Jurkat, Clone E6-1 (cell line): Measurements from ENCODE around the gene FTSJ1.
"Not testable (repeated sequence)": the region's sequence is repeated elsewhere in the genome, so short reads cannot be mapped to it uniquely, and the experiment has no call there.

Experiments used
- DNase-seq: peaks from one replicate; pipeline ENCODE4 v3.0.0-alpha.2; 2011; ENCODE audit warnings: low read depth, low spot score
- H3K4me3 ChIP-seq: 2 replicates; pipeline ENCODE4 v1.5.1; 2011; ENCODE audit warnings: mild to moderate bottlenecking, low read length, control low read depth, moderate library complexity

FTSJ1 gene

DNA sequence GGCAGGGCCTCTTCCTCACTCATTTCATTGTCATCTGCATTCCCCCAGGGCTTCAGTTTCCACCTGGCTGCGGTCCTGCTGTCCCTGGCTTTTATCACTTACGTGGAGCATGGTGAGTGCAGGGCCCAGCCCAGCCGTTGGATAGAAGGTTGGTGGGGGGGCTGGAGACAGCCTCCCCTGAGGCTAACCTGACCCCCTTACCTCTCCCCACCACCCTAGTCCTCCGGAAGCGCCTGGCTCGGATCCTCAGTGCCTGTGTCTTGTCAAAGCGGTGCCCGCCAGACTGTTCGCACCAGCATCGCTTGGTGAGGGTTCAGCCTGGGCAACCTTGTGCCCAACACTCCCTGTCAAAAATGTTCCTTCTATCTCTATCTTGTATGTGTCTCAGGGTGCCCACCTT, 39.8 kb downstream of the FTSJ1 start:
- no peak for DNase-seq
- H3K4me3 ChIP-seq: no peak overlapping the region

- DNase-seq: no peak
These were observed 40.3 kb downstream of the FTSJ1 start for GRCh38 chrX:48516285-48516684.

DNA sequence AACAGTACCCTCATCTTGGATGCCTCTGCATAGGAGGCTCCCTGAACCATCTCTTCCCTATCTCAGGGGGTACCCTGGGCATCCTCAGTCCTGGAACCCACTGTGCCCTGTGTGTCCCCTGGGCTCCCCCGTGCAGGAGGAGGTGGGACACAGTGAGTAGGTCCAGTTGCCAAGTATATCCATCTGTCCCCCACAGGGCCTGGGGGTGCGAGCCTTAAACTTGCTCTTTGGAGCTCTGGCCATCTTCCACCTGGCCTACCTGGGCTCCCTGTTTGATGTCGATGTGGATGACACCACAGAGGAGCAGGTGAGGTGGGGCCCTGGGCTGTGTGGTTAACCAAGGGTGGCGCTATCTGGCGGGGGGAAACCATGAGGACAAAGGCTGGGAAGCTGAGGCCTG, 41.0 kb downstream of the FTSJ1 start:
- DNase-seq: no peak
- no peak overlapping the region for H3K4me3 ChIP-seq

More at GRCh38 chrX:48516285-48516684, 40.3 kb downstream of the FTSJ1 start:
- H3K4me3 ChIP-seq: no peak overlapping the region

DNA sequence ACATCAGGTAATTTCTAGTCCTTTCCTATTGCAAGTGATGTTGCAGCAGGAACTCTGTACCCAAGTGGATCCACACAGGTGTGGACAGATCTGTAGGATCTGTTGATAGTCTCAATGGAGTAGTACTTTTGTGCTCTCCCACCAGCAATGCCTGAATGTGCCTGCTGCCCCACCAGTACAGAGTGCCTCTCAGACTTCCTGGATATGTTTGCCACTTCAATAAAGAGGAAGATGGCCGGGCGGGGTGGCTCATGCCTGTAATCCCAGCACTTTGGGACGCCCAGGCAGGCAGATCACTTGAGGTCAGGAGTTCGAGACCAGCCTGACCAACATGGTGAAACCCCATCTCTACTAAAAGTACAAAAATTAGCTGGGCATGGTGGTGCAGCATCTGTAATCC, 43.5 kb downstream of the FTSJ1 start:
- not testable (repeated sequence) for DNase-seq, H3K4me3 ChIP-seq

GRCh38 chrX:48520455-48520854, 44.5 kb downstream of the FTSJ1 start:
- H3K4me3 ChIP-seq: no peak overlapping the region
- peak; percentile 26 for DNase-seq

GRCh38 chrX:48520976-48521352, 45.0 kb downstream of the FTSJ1 start:
- H3K4me3 ChIP-seq: peak overlapping the region; percentile 88
- peak; percentile 18 for DNase-seq

DNA sequence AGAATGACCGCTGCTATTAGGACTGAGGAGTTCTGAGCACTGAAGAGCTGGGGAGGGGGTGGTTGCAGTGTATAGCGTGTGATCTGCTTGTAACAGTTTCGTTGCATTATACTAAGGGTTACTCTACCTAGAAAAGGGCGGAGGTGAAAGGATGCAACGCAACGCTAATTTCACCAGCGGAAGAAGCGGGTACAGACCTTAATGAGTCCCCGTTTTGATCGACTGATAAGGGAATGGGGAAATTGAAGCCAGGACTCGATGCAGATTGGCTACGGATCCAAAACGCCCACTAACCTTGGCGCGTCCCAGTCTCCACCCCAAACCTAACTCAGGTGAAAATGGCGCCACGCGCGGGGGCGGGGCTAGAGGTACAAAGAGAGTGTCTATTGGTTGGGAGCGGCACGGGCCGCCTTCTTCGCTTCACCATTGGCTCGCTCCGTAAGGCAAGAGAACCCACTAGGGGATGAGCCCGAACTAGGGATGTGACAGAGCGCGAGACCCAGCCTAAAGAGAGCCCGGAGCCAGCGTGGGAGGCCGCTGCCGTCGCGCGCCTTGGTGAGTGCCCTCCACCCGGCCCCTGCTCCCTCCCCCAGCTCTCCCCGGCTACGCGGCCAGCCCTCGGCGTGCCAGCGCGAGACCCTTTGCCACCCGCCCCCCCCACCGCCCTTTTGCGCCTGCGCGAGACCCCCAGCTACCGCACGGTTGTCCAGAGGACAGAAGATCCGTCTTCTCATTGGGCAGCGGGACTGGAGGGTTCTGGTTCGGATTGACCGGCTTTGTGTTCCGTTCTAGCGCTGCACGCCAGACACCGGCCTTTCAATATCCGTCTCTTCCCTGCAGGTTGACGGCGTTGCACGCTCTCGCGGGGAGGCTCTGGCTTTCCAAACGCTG, 45.6 kb downstream of the FTSJ1 start, which contains the start of gene EBP:
Gene EBP (plus strand): TSS at position 456 of the 891 bp plus-strand sequence. CDS start 1,964 bp downstream, outside the sequence.
- DNase-seq: peak; percentile 94
- H3K4me3 ChIP-seq: peak within 1 kb of the TSS; percentile 88

GRCh38 chrX:48522291-48522690, 46.3 kb downstream of the FTSJ1 start:
- peak overlapping the region; percentile 88 for H3K4me3 ChIP-seq
- no peak for DNase-seq

DNA sequence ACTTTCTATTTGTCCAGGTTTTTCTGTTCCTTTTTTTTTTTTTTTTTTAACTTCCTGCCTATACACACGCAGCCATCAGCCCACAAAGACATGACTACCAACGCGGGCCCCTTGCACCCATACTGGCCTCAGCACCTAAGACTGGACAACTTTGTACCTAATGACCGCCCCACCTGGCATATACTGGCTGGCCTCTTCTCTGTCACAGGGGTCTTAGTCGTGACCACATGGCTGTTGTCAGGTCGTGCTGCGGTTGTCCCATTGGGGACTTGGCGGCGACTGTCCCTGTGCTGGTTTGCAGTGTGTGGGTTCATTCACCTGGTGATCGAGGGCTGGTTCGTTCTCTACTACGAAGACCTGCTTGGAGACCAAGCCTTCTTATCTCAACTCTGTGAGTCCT, 47.7 kb downstream of the FTSJ1 start:
- H3K4me3 ChIP-seq: no peak overlapping the region
- no peak for DNase-seq

DNA sequence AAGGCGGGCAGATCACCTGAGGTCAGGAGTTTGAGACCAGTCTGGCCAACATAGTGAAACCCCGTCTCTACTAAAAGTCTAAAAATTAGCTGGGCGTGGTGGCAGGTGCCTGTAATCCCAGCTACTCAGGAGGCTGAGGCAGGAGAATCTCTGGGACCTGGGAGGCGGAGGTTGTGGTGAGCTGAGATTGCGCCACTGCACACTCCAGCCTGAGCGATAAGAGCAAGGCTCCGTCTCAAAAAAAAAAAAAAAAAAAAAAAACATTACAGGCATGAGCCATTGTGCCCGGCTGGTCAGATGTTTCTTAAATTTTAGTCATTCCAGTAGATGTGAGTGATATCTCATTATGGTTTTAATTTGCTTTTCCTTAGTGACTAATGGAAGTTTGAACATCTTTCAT, 49.9 kb downstream of the FTSJ1 start:
- not testable (repeated sequence) for DNase-seq, H3K4me3 ChIP-seq

- DNase-seq: no peak
- H3K4me3 ChIP-seq: no peak overlapping the region
These were observed 54.7 kb downstream of the FTSJ1 start for GRCh38 chrX:48530736-48531135.

DNA sequence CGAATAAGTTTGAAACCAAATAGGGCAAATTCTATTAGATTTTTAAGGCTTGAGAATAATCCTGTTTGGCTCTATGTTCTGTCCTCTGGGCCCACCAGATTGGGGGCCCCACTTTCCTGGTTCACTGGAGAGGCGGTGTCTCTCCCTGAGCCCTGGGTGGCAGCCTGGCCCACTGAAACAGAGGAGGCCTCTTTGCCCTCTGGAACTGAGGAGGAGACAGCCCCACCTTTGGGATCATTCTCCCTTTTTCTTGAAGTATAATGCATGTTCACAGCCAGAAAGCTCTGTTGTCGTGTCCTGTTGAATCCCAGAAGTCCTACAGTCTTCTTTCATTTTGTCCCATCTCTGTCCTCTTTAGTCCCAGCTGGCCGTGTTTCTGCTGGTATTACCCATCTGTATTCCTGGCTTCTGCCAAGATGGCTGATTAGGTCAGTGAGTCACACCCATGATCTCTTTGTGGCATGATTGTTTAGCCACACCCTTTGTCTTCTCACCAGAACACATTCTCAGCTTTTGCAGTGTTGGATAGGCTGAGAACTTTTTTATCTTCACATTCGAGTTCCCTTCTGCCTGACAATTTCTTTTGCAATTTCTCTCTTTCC, 55.5 kb downstream of the FTSJ1 start:
- no peak for DNase-seq
- no peak overlapping the region for H3K4me3 ChIP-seq

DNA sequence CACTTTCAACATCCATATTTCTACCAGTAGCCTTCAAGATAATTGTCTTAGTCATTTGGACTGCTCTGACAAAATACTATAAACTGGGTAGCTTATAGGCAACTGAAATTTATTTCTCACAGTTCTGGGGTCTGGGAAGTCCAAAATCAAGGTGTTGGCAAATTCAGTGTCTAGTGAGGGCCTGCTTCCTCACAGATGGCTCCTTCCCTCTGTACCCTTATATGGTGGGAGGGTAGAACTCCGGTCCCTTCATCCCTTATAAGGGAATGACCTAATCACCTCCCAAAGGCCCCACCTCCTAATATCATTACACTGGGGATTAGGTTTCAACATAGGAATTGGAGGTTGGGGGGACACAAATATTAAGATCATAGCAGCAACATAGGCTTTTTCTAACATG, 56.2 kb downstream of the FTSJ1 start:
- DNase-seq: no peak
- H3K4me3 ChIP-seq: no peak overlapping the region

DNA sequence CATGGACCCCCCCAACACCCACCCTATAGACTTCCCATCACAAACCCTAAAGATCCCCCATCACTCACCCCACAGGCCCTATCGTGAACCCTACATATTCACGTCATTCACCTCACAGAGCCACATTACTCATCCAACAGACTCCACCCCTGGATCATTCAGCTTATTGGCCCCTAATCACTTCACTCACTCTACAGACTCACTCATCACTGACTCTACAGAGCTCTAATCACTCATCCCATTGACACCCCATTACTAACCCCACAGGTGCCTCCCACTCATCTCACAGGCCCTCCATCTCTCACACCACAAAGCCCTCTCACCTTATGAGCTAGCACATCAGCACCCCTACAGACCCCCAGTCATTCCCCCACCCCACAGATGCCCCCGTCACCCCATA, 57.2 kb downstream of the FTSJ1 start:
- DNase-seq: no peak
- no peak overlapping the region for H3K4me3 ChIP-seq
